ENCODE data around the gene WNT1.

Gene WNT1

GRCh38 chr12:48965298-48965838 is 12.8 kb upstream of the WNT1 start:
- no peak for DNase-seq

GRCh38 chr12:48966177-48966895 is 11.8 kb upstream of the WNT1 start:
- no peak for DNase-seq

- no peak for DNase-seq
Measured at GRCh38 chr12:48967991-48968390, 10.1 kb upstream of the WNT1 start.

GRCh38 chr12:48968467-48968866 is 9.7 kb upstream of the WNT1 start:
- DNase-seq: no peak

- no peak for DNase-seq
Measured at GRCh38 chr12:48969160-48969771, 8.9 kb upstream of the WNT1 start.

GRCh38 chr12:48969833-48970701 is 8.1 kb upstream of the WNT1 start:
- no peak for DNase-seq

GRCh38 chr12:48970702-48971334 is 7.3 kb upstream of the WNT1 start:
- no peak for DNase-seq

GRCh38 chr12:48972213-48972951 is 5.7 kb upstream of the WNT1 start:
- no peak for DNase-seq

GRCh38 chr12:48972952-48973483 is 5.1 kb upstream of the WNT1 start:
- no peak for DNase-seq

- DNase-seq: no peak
Measured at GRCh38 chr12:48973531-48973930, 4.6 kb upstream of the WNT1 start.

- DNase-seq: no peak
Measured at GRCh38 chr12:48973941-48974673, 4.0 kb upstream of the WNT1 start.

- no peak for DNase-seq
Measured at GRCh38 chr12:48977290-48978281, 536 bp upstream of the WNT1 start.

- DNase-seq: no peak
Measured at GRCh38 chr12:48978741-48979601, 849 bp downstream of the WNT1 start.

GRCh38 chr12:48979602-48980388 is 1.7 kb downstream of the WNT1 start:
- no peak for DNase-seq

GRCh38 chr12:48980389-48980952 is 2.3 kb downstream of the WNT1 start:
- no peak for DNase-seq

- DNase-seq: no peak
Measured at GRCh38 chr12:48980953-48981756, 3.0 kb downstream of the WNT1 start.

GRCh38 chr12:48981757-48982157 is 3.6 kb downstream of the WNT1 start:
- DNase-seq: no peak

Measured in NCI-H1417 treated with DMSO at 0.1 percent for 48 hours (cell line).